Ishikawa (cell line): ENCODE measurements around the gene LAMP2.

Source experiments
- EP300 ChIP-seq: IDR thresholded peaks from 2 replicates; pipeline ENCODE4 v1.6.1; 2012; ENCODE audit warnings: borderline replicate concordance
- FOXM1 ChIP-seq: IDR thresholded peaks from 2 replicates; pipeline ENCODE4 v1.6.1; 2012; ENCODE audit warnings: low read depth, borderline replicate concordance
- MAX ChIP-seq: IDR thresholded peaks from 2 replicates; pipeline ENCODE4 v1.6.1; 2012
- REST ChIP-seq: IDR thresholded peaks from 2 replicates; pipeline ENCODE4 v1.6.1; 2012; ENCODE audit warnings: low read depth, mild to moderate bottlenecking
- USF1 ChIP-seq: IDR thresholded peaks from 2 replicates; pipeline ENCODE4 v1.6.1; 2012

- no peak for TF ChIP-seq MAX
- TF ChIP-seq REST: no peak
- no peak for TF ChIP-seq USF1
- no peak for TF ChIP-seq EP300
- TF ChIP-seq FOXM1: no peak
Measured at GRCh38 chrX:120378570-120378969, 90.5 kb downstream of the LAMP2 start.
